SK-N-SH (cell line): Measurements from ENCODE around the gene CPT1C. TPM values are rescaled to one million over a fixed set of nuclear protein-coding genes. Genes with fewer than 3 reads are reported as not detected.

Source experiments
- CTCF ChIA-PET: fragments of 300-600, 350-600 bp; formaldehyde crosslinking; extraction: SDS; loops from one replicate; lab custom pipeline; 2021; lab: Yijun Ruan, JAX
- POLR2A ChIA-PET: fragments of 350-600 bp; sonication (Branson Sonifier 250); formaldehyde crosslinking; extraction: SDS; loops from one replicate; lab custom pipeline; 2020; ENCODE audit warnings: antibody characterized with exemption, inconsistent platforms; lab: Yijun Ruan, JAX
- DNase-seq: peaks from one replicate; pipeline ENCODE4 v3.0.0; 2012
- H2AFZ ChIP-seq: fragments of 200-600 bp; sonication (generic); 2 replicates; pipeline ENCODE4 v1.8.1; 2016; ENCODE audit warnings: antibody characterized with exemption, mild to moderate bottlenecking, low read depth
- H3F3A ChIP-seq: fragments of 200-600 bp; sonication (generic); replicated peaks from 2 replicates; pipeline ENCODE3; 2016; ENCODE audit warnings: antibody characterized with exemption, mild to moderate bottlenecking; ENCODE audit not compliant: insufficient read depth
- H3K27ac ChIP-seq, 2 experiments: fragments of 200-500 bp in 1 of 2; fragments of 200-600 bp in 1 of 2; sonication (Bioruptor generic) in 1 of 2; sonication (generic), shearing (Covaris generic) in 1 of 2; 2 replicates each; pipeline versions ENCODE4 v1.5.1 to v1.6.1; 2014 to 2016; ENCODE audit warnings: low read depth in 2 of 2, inconsistent platforms in 1 of 2, low read length in 1 of 2, mild to moderate bottlenecking in 1 of 2, mixed read lengths in 1 of 2
- H3K27me3 ChIP-seq: fragments of 200-600 bp; sonication (generic), shearing (Covaris generic); 2 replicates; pipeline ENCODE4 v1.6.1; 2016; ENCODE audit warnings: mixed run types; ENCODE audit not compliant: insufficient read depth
- H3K36me3 ChIP-seq, 2 experiments: fragments of 200-500 bp in 1 of 2; fragments of 200-600 bp in 1 of 2; sonication (Bioruptor generic) in 1 of 2; sonication (generic) in 1 of 2; replicated peaks in 1 of 2; 2 replicates each; pipeline versions ENCODE3 to v1.5.1; 2014 to 2016; ENCODE audit warnings: low read length in 1 of 2, mild to moderate bottlenecking in 1 of 2; ENCODE audit not compliant: insufficient read depth in 2 of 2, control insufficient read depth in 1 of 2
- H3K4me1 ChIP-seq, 2 experiments: fragments of 200-500 bp in 1 of 2; fragments of 200-600 bp in 1 of 2; sonication (Bioruptor generic) in 1 of 2; sonication (generic), shearing (Covaris generic) in 1 of 2; 2 replicates each; pipeline versions ENCODE4 v1.5.1 to v1.6.1; 2014 to 2016; ENCODE audit warnings: low read depth in 1 of 2, low read length in 1 of 2, mixed run types in 1 of 2; ENCODE audit not compliant: insufficient read depth in 2 of 2, control insufficient read depth in 1 of 2
- H3K4me2 ChIP-seq: fragments of 200-600 bp; sonication (generic), shearing (Covaris generic); 2 replicates; pipeline ENCODE4 v1.6.1; 2017; ENCODE audit warnings: mixed run types
- H3K4me3 ChIP-seq, 2 experiments: fragments of 200-500 bp in 1 of 2; fragments of 200-600 bp in 1 of 2; sonication (Bioruptor generic) in 1 of 2; sonication (generic), shearing (Covaris generic) in 1 of 2; 2 replicates each; pipeline versions ENCODE4 v1.5.1 to v1.8.1; 2014 to 2016; ENCODE audit warnings: low read depth in 2 of 2, inconsistent platforms in 1 of 2, low read length in 1 of 2, mild to moderate bottlenecking in 1 of 2, mixed read lengths in 1 of 2, moderate library complexity in 1 of 2
- H3K79me2 ChIP-seq: fragments of 200-600 bp; sonication (generic); 2 replicates; pipeline ENCODE4 v1.8.1; 2017; ENCODE audit warnings: mild to moderate bottlenecking; ENCODE audit not compliant: insufficient read depth
- H3K9ac ChIP-seq: fragments of 200-600 bp; sonication (generic); 2 replicates; pipeline ENCODE4 v1.6.1; 2017; ENCODE audit warnings: mixed run types
- H3K9me2 ChIP-seq: fragments of 200-600 bp; sonication (generic); 2 replicates; pipeline ENCODE4 v1.6.1; 2017; ENCODE audit warnings: mixed run types
- H3K9me3 ChIP-seq: fragments of 200-600 bp; sonication (generic); 2 replicates; pipeline ENCODE4 v1.6.1; 2017; ENCODE audit warnings: mixed run types, mild to moderate bottlenecking, moderate library complexity
- H4K20me1 ChIP-seq: fragments of 200-600 bp; sonication (generic); 2 replicates; pipeline ENCODE4 v1.6.1; 2017; ENCODE audit warnings: mild to moderate bottlenecking, mixed run types; ENCODE audit not compliant: insufficient read depth
- CHD2 ChIP-seq: fragments of 150-350 bp; IDR thresholded peaks from 2 replicates; pipeline ENCODE4 v1.6.1; 2018; ENCODE audit warnings: low read length; ENCODE audit not compliant: partially characterized antibody
- EP300 ChIP-seq, 2 experiments: IDR thresholded peaks; 2 replicates each; pipeline versions ENCODE4 v1.4.0 to v1.6.1; 2012; ENCODE audit warnings: borderline replicate concordance in 1 of 2, low read depth in 1 of 2, low read length in 1 of 2
- FOXJ3 ChIP-seq: sonication (generic); formaldehyde crosslinking; IDR thresholded peaks from 2 replicates; pipeline ENCODE4 v1.5.1; 2020; ENCODE audit warnings: mild to moderate bottlenecking, missing genetic modification reagents
- FOXM1 ChIP-seq: IDR thresholded peaks from 2 replicates; pipeline ENCODE4 v1.4.0; 2012; ENCODE audit warnings: low read depth, mild to moderate bottlenecking
- GABPA ChIP-seq: IDR thresholded peaks from 2 replicates; pipeline ENCODE4 v1.4.0; 2012; ENCODE audit warnings: low read depth, mild to moderate bottlenecking
- GATA2 ChIP-seq: sonication (generic); formaldehyde crosslinking; IDR thresholded peaks from 2 replicates; pipeline ENCODE4 v1.5.0; 2020; ENCODE audit warnings: mild to moderate bottlenecking, missing genetic modification reagents
- IRF3 ChIP-seq: fragments of 150-350 bp; IDR thresholded peaks from 2 replicates; pipeline ENCODE4 v1.6.1; 2016; ENCODE audit warnings: mild to moderate bottlenecking, low read depth, low read length
- MAX ChIP-seq: IDR thresholded peaks from 2 replicates; pipeline ENCODE4 v1.4.0; 2012; ENCODE audit warnings: low read depth
- MEF2A ChIP-seq: IDR thresholded peaks from 2 replicates; pipeline ENCODE4 v1.4.0; 2012; ENCODE audit warnings: low read depth, borderline replicate concordance
- NRF1 ChIP-seq: IDR thresholded peaks from 2 replicates; pipeline ENCODE4 v1.6.1; 2012; ENCODE audit warnings: low read depth, mild to moderate bottlenecking, low read length
- PBX3 ChIP-seq: IDR thresholded peaks from 2 replicates; pipeline ENCODE4; 2012
- POLR2AphosphoS5 ChIP-seq: IDR thresholded peaks from 2 replicates; pipeline ENCODE4 v1.6.1; 2012; ENCODE audit warnings: low read depth, low read length
- RAD21 ChIP-seq: IDR thresholded peaks from 2 replicates; pipeline ENCODE4 v1.6.1; 2012; ENCODE audit warnings: mild to moderate bottlenecking, low read length
- REST ChIP-seq: IDR thresholded peaks from 2 replicates; pipeline ENCODE4 v1.6.1; 2012; ENCODE audit warnings: mild to moderate bottlenecking, low read depth, low read length, moderate library complexity
- SIN3A ChIP-seq: IDR thresholded peaks from 2 replicates; pipeline ENCODE4 v1.6.1; 2012; ENCODE audit warnings: low read depth, mild to moderate bottlenecking, low read length, moderate library complexity, borderline replicate concordance
- SMC3 ChIP-seq: IDR thresholded peaks from 2 replicates; pipeline ENCODE4 v1.6.1; 2012; ENCODE audit warnings: low read depth, low read length, improper control_type of control experiment
- TAF1 ChIP-seq: IDR thresholded peaks from 2 replicates; pipeline ENCODE4 v1.6.1; 2012; ENCODE audit warnings: low read depth, mild to moderate bottlenecking, low read length, moderate library complexity, borderline replicate concordance
- USF2 ChIP-seq: fragments of 150-350 bp; IDR thresholded peaks from 2 replicates; pipeline ENCODE4 v1.6.1; 2017; ENCODE audit warnings: antibody characterized with exemption, low read length, low read depth, borderline replicate concordance
- WGBS: methylation state at CpG from one replicate; pipeline ENCODE4 v1.1.6; 2017; ENCODE audit warnings: low lambda C conversion rate; 5-methylcytosine and 5-hydroxymethylcytosine counted together
- polyA plus RNA-seq, 3 experiments: library from polyadenylated mRNA; depleted of rRNA; stranded (reverse); fragments of >200 nt; gene quantifications; 2 replicates each; pipeline ENCODE4 v1.2.3, GENCODE V29; 2012

Gene CPT1C
- polyA plus RNA-seq, 1 of the 3 experiments (the other 2 are of a cell fraction) = 139 TPM

GRCh38 chr19:49658139-49658517 lies 32.8 kb upstream of the CPT1C start:
- Histone ChIP-seq H3K4me3 (no peak overlapping the region), H3K36me3 (peaks cover 24 to 78% of the 10 kb centered on the region in 2 experiments), H3K9ac (no peak overlapping the region), H3K4me2 (no peak overlapping the region), H3K9me3 (no peaks in the 10 kb centered on the region), H3K27ac (no peak overlapping the region)
- WGBS = 94% methylated on average over 11 of the region's 15 CpGs
- DNase-seq = no peak
- no peak for TF ChIP-seq FOXM1
- no peak for TF ChIP-seq POLR2AphosphoS5
- TF ChIP-seq IRF3 = no peak
- TF ChIP-seq CHD2 = no peak
- no peak for TF ChIP-seq REST
- no peak for TF ChIP-seq MAX
- TF ChIP-seq GATA2 (CRISPR knock-in tag) = no peak
- no peak for TF ChIP-seq TAF1
- no peak for TF ChIP-seq GABPA
- no peak for TF ChIP-seq MEF2A
- no peak for TF ChIP-seq NRF1
- TF ChIP-seq SIN3A = no peak
- TF ChIP-seq FOXJ3 = no peak
- TF ChIP-seq RAD21 = no peak
- TF ChIP-seq USF2 = no peak
- no peak for TF ChIP-seq EP300 (IDR thresholded peaks at IDR 0.05; ENCODE audit: borderline replicate concordance in 1 of 2, low read depth in 1 of 2, low read length in 1 of 2)
- TF ChIP-seq PBX3 = no peak
- TF ChIP-seq SMC3 = no peak
- TF ChIP-seq, all 33 proteins: peak for 0
- Histone ChIP-seq H3K9me2 (no peaks in the 10 kb centered on the region), H3K79me2 (no peaks in the 10 kb centered on the region), H2AFZ (no peak overlapping the region), H3F3A (peaks cover 10% of the 10 kb centered on the region), H4K20me1 (0 out of 2 replicates have a peak, but pooled peaks cover 7% of the 10 kb centered on the region), H3K4me1 (peaks cover 0 to under 1% of the 10 kb centered on the region in 2 experiments; a peak in 1 of 4 replicates), H3K27me3 (no peaks in the 10 kb centered on the region)
- ChIA-PET CTCF (interaction anchor here (0.7 to 5.5 kb wide), 3 partner anchors 14 to 23 kb away, joined by 3 to 26 read pairs (median 5); no protein-coding TSS in a partner anchor), POLR2A (interaction anchor here (0.9 to 1.6 kb wide), 2 partner anchors 10 to 16 kb away, joined by 3 to 8 read pairs; partner anchors contain the start of gene SCAF1)
